Neural crest cell (in vitro differentiated cells): ENCODE results near the gene SHISA9. TPM values are rescaled to one million over a fixed set of nuclear protein-coding genes. Genes with fewer than 3 reads are reported as not detected.

Source experiments
- DNase-seq: peaks from one replicate; pipeline ENCODE4 v3.0.0; 2021; ENCODE audit warnings: low read depth, mixed read lengths, low spot score
- H3K27ac Mint-ChIP-seq: one replicate; pipeline ENCODE4 v1.8.0; 2021; ENCODE audit warnings: mild to moderate bottlenecking, mixed read lengths; ENCODE audit not compliant: unreplicated experiment
- H3K27me3 Mint-ChIP-seq: 2 replicates; pipeline ENCODE4 v1.8.0; 2021; ENCODE audit warnings: low read depth, mild to moderate bottlenecking, mixed read lengths
- H3K36me3 Mint-ChIP-seq: 2 replicates; pipeline ENCODE4 v1.8.0; 2021; ENCODE audit warnings: low read depth, mild to moderate bottlenecking, mixed read lengths
- H3K4me1 Mint-ChIP-seq: 2 replicates; pipeline ENCODE4 v1.8.0; 2021; ENCODE audit warnings: mixed read lengths
- H3K4me3 Mint-ChIP-seq: one replicate; pipeline ENCODE4 v1.8.0; 2021; ENCODE audit warnings: mild to moderate bottlenecking, mixed read lengths
- H3K9me3 Mint-ChIP-seq: 2 replicates; pipeline ENCODE4 v1.8.0; 2021; ENCODE audit warnings: mixed read lengths
- CTCF ChIP-seq: fragments of 200-600 bp; sonication (generic); conservative IDR thresholded peaks from 2 replicates; pipeline ENCODE4 v1.5.0; 2021; ENCODE audit warnings: antibody characterized with exemption, mild to moderate bottlenecking
- total RNA-seq: library from RNA; stranded (reverse); gene quantifications from 2 replicates; pipeline ENCODE4 v1.2.1, GENCODE V29; 2021

SHISA9 gene
- total RNA-seq, 1 donor from 2014 or later: 1.3 TPM

GRCh38 chr16:13143551-13143950 is 242.2 kb downstream of the SHISA9 start:
- TF ChIP-seq CTCF: no peak
- Mint-ChIP-seq H3K27ac (no peak overlapping the region), H3K36me3 (no peaks in the 10 kb centered on the region), H3K4me3 (no peak overlapping the region), H3K9me3 (peaks cover 9% of the 10 kb centered on the region), H3K4me1 (no peaks in the 10 kb centered on the region), H3K27me3 (no peaks in the 10 kb centered on the region)
- no peak for DNase-seq

- no peaks in the 10 kb centered on the region for H3K4me1 Mint-ChIP-seq
- no peaks in the 10 kb centered on the region for H3K27me3 Mint-ChIP-seq
- DNase-seq: no peak
- TF ChIP-seq CTCF: no peak
- H3K9me3 Mint-ChIP-seq: peaks cover 9% of the 10 kb centered on the region
- no peak overlapping the region for H3K4me3 Mint-ChIP-seq
- H3K36me3 Mint-ChIP-seq: no peaks in the 10 kb centered on the region
- peak overlapping the region; percentile 44 for H3K27ac Mint-ChIP-seq
Measured at GRCh38 chr16:13146829-13147228, 245.4 kb downstream of the SHISA9 start.

GRCh38 chr16:13148294-13148693 is 246.9 kb downstream of the SHISA9 start:
- H3K4me3 Mint-ChIP-seq: no peak overlapping the region
- no peak for DNase-seq
- no peaks in the 10 kb centered on the region for H3K4me1 Mint-ChIP-seq

GRCh38 chr16:13148836-13149235 is 247.4 kb downstream of the SHISA9 start:
- Mint-ChIP-seq H3K27ac (no peak overlapping the region), H3K36me3 (no peaks in the 10 kb centered on the region), H3K9me3 (peaks cover under 1% of the 10 kb centered on the region), H3K27me3 (no peaks in the 10 kb centered on the region), H3K4me1 (no peaks in the 10 kb centered on the region), H3K4me3 (no peak overlapping the region)
- TF ChIP-seq CTCF: no peak
- no peak for DNase-seq

More at GRCh38 chr16:13148294-13148693, 246.9 kb downstream of the SHISA9 start:
- no peak for TF ChIP-seq CTCF
- Mint-ChIP-seq H3K27me3 (no peaks in the 10 kb centered on the region), H3K27ac (no peak overlapping the region), H3K9me3 (peaks cover 6% of the 10 kb centered on the region), H3K36me3 (no peaks in the 10 kb centered on the region)

GRCh38 chr16:13150181-13150885 is 248.9 kb downstream of the SHISA9 start:
- Mint-ChIP-seq H3K27ac (no peak overlapping the region), H3K4me1 (peaks cover 3% of the 10 kb centered on the region)
- no peak for TF ChIP-seq CTCF

More at GRCh38 chr16:13150181-13150885, 248.9 kb downstream of the SHISA9 start:
- H3K27me3 Mint-ChIP-seq: no peaks in the 10 kb centered on the region
- no peaks in the 10 kb centered on the region for H3K36me3 Mint-ChIP-seq
- peaks cover 4% of the 10 kb centered on the region for H3K9me3 Mint-ChIP-seq
- DNase-seq: no peak
- no peak overlapping the region for H3K4me3 Mint-ChIP-seq
